Brain microvascular endothelial cell (primary cell): ENCODE results near the gene SPECC1L.

ENCODE experiments used
- DNase-seq: peaks from one replicate; pipeline ENCODE4 v3.0.0-alpha.2; 2020
- H3K27ac ChIP-seq: fragments of 250-450 bp; sonication (Bioruptor Pico); 2 replicates; pipeline ENCODE4 v1.5.1; 2020; ENCODE audit warnings: mild to moderate bottlenecking, moderate library complexity
- H3K27me3 ChIP-seq: fragments of 250-450 bp; sonication (Bioruptor Pico); replicated peaks from 2 replicates; pipeline ENCODE4 v1.5.1; 2020; ENCODE audit warnings: mild to moderate bottlenecking
- H3K36me3 ChIP-seq: fragments of 250-450 bp; sonication (Bioruptor Pico); replicated peaks from 2 replicates; pipeline ENCODE4 v1.5.1; 2020; ENCODE audit warnings: mild to moderate bottlenecking
- H3K4me3 ChIP-seq: 2 replicates; pipeline ENCODE4 v1.5.1; 2011; ENCODE audit warnings: low read depth, mild to moderate bottlenecking, control low read depth, low read length, moderate library complexity
- in situ Hi-C: cut with HindIII; loops from 2 replicates; pipeline ENCODE4 v1.10.0; 2017; ENCODE audit warnings: low sequenced_read_pairs, low pct_ligation_motif_present
- TF ChIP-seq, protein P1 (sequence below): IDR thresholded peaks from 2 replicates; pipeline ENCODE4 v1.5.1; 2011; ENCODE audit warnings: low read depth, mild to moderate bottlenecking, moderate library complexity, low read length, control low read depth, inconsistent platforms; ENCODE audit errors: missing control alignments

The SPECC1L gene

GRCh38 chr22:24392218-24392931 lies 121.7 kb downstream of the SPECC1L start:
- in situ Hi-C loops = no loop called here
- H3K27me3 ChIP-seq = no peaks in the 10 kb centered on the region
- TF ChIP-seq, protein P1, sequence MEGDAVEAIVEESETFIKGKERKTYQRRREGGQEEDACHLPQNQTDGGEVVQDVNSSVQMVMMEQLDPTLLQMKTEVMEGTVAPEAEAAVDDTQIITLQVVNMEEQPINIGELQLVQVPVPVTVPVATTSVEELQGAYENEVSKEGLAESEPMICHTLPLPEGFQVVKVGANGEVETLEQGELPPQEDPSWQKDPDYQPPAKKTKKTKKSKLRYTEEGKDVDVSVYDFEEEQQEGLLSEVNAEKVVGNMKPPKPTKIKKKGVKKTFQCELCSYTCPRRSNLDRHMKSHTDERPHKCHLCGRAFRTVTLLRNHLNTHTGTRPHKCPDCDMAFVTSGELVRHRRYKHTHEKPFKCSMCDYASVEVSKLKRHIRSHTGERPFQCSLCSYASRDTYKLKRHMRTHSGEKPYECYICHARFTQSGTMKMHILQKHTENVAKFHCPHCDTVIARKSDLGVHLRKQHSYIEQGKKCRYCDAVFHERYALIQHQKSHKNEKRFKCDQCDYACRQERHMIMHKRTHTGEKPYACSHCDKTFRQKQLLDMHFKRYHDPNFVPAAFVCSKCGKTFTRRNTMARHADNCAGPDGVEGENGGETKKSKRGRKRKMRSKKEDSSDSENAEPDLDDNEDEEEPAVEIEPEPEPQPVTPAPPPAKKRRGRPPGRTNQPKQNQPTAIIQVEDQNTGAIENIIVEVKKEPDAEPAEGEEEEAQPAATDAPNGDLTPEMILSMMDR = no peak
- peak overlapping the region; percentile 12 for H3K27ac ChIP-seq
- no peak overlapping the region for H3K4me3 ChIP-seq
- DNase-seq = no peak
- H3K36me3 ChIP-seq = peaks cover 7% of the 10 kb centered on the region

DNA sequence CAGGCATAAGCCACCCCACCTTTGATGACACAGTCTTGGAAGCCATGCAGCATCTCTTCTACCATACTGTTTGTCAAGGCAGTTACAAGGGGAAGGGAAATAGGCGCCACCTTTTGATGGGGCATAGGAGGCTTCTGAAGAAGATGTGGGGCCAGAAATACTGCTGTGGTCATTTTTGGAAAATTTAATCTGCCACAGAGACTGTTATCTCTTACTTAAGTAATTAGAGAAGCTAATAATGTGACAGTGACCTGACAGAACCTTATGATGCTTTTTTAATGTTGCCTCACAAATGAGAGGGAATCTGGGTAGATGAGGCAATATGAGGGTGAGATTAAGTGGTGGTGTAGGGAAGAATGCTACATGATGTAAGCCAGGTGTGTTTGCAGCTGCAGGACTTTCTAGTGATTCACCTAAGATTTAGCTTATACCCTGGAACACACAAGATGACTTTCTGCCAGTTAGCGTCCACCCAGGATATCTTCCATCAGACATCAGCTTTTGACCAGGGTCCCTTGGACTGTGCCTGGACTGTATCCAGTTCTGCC lies 122.5 kb downstream of the SPECC1L start:
- Histone ChIP-seq H3K36me3 (peaks cover 7% of the 10 kb centered on the region), H3K4me3 (no peak overlapping the region), H3K27ac (no peak overlapping the region), H3K27me3 (no peaks in the 10 kb centered on the region)
- in situ Hi-C loops = no loop called here
- no peak for DNase-seq
- TF ChIP-seq, protein P1 = no peak

- in situ Hi-C loops = no loop called here
- Histone ChIP-seq H3K4me3 (no peak overlapping the region), H3K36me3 (peaks cover 7% of the 10 kb centered on the region), H3K27me3 (no peaks in the 10 kb centered on the region), H3K27ac (no peak overlapping the region)
- TF ChIP-seq, protein P1 = no peak
- no peak for DNase-seq
These were observed 123.2 kb downstream of the SPECC1L start for GRCh38 chr22:24393848-24394247.

DNA sequence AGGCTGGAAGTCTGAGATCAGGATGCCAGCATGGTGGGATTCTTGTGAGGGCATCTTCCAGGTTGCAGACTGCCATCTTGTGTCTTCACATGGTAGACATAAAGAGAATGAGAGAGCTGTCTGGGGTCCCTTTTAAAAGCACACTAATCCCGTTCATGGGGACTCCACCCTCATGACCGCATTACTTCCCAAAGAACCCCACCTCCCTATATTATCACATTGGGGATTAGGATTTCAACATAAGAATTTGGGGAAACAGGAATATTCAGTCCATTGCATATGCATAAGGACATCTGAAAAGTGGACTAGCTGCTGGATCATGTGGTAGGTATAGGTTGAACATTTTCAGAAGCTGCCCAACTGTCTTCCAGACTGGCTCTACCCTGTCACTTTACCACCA lies 123.6 kb downstream of the SPECC1L start:
- no peak for DNase-seq
- Histone ChIP-seq H3K27me3 (no peaks in the 10 kb centered on the region), H3K36me3 (peaks cover 7% of the 10 kb centered on the region), H3K4me3 (no peak overlapping the region), H3K27ac (no peak overlapping the region)
- TF ChIP-seq, protein P1 = no peak
- in situ Hi-C loops = no loop called here

- no peak for DNase-seq
- peaks cover 10% of the 10 kb centered on the region for H3K36me3 ChIP-seq
- TF ChIP-seq, protein P1 = no peak
- in situ Hi-C loops = no loop called here
- H3K27me3 ChIP-seq = no peaks in the 10 kb centered on the region
- no peak overlapping the region for H3K4me3 ChIP-seq
- H3K27ac ChIP-seq = no peak overlapping the region
These were observed 127.8 kb downstream of the SPECC1L start for GRCh38 chr22:24398409-24398808.
